ENCODE measurements around the gene OBSCN.
"Not testable (repeated sequence)": the region's sequence is repeated elsewhere in the genome, so short reads cannot be mapped to it uniquely, and the experiment has no call there.

OBSCN gene

GRCh38 chr1:228212966-228213844, 5.4 kb downstream of the OBSCN start:
- peak; percentile 41 to 49 for DNase-seq (ENCODE audit: low read depth in 2 of 2)

- DNase-seq (ENCODE audit: low read depth in 2 of 2) = no peak
Measured at GRCh38 chr1:228213917-228214808, 6.3 kb downstream of the OBSCN start.

- no peak for DNase-seq (ENCODE audit: low read depth in 2 of 2)
Measured at GRCh38 chr1:228214921-228215662, 7.2 kb downstream of the OBSCN start.

- DNase-seq (ENCODE audit: low read depth in 2 of 2) = no peak
Measured at GRCh38 chr1:228215663-228216116, 7.8 kb downstream of the OBSCN start.

GRCh38 chr1:228216371-228217320, 8.8 kb downstream of the OBSCN start:
- DNase-seq (ENCODE audit: low read depth in 2 of 2) = no peak

GRCh38 chr1:228217551-228218344, 9.9 kb downstream of the OBSCN start:
- DNase-seq (ENCODE audit: low read depth in 2 of 2) = no peak

- no peak for DNase-seq (ENCODE audit: low read depth in 2 of 2)
Measured at GRCh38 chr1:228218513-228219244, 10.8 kb downstream of the OBSCN start.

- no peak for DNase-seq (ENCODE audit: low read depth in 2 of 2)
Measured at GRCh38 chr1:228219245-228219961, 11.6 kb downstream of the OBSCN start.

- no peak for DNase-seq (ENCODE audit: low read depth in 2 of 2)
Measured at GRCh38 chr1:228219962-228220780, 12.3 kb downstream of the OBSCN start.

GRCh38 chr1:228221097-228221496, 13.3 kb downstream of the OBSCN start:
- DNase-seq (ENCODE audit: low read depth in 2 of 2) = not testable (repeated sequence)

- DNase-seq (ENCODE audit: low read depth in 2 of 2) = no peak
Measured at GRCh38 chr1:228222548-228222947, 14.7 kb downstream of the OBSCN start.

- no peak for DNase-seq (ENCODE audit: low read depth in 2 of 2)
Measured at GRCh38 chr1:228224198-228225164, 16.6 kb downstream of the OBSCN start.

- no peak for DNase-seq (ENCODE audit: low read depth in 2 of 2)
Measured at GRCh38 chr1:228225165-228225710, 17.4 kb downstream of the OBSCN start.

GRCh38 chr1:228225740-228226139, 17.9 kb downstream of the OBSCN start:
- DNase-seq (ENCODE audit: low read depth in 2 of 2) = no peak

GRCh38 chr1:228226141-228226874, 18.5 kb downstream of the OBSCN start:
- DNase-seq (ENCODE audit: low read depth in 2 of 2) = no peak
